ENCODE data around the gene NUP210. TPM values are rescaled to one million over a fixed set of nuclear protein-coding genes. Genes with fewer than 3 reads are reported as not detected.

The NUP210 gene
- total and polyA plus RNA-seq, 2 of the 13 experiments (the other 11 are each of a cell fraction or from before 2014, with no cell fraction given): 31.6 to 35.2 TPM

GRCh38 chr3:13399603-13400002 is 20.5 kb downstream of the NUP210 start:
- no peak for FAIRE-seq
- POLR2A ChIA-PET: no interaction called here
- BruUV-seq (replicated peaks): no TSS peak
- CTCF ChIA-PET (ENCODE audit: low intra/inter-chr PET ratio, low total read pairs): no interaction called here
- in situ Hi-C loops (cut with HindIII; ENCODE audit: extremely low pct_ligation_motif_present, low pct_unique_long_range_greater_than_20kb) (no loop called here), intact Hi-C loops (cut with micrococcal nuclease; ENCODE audit: unreplicated experiment) (no loop called here)
- H2AFZ ChIP-seq (ENCODE audit: low read length): no peak overlapping the region
- H3K79me2 ChIP-seq (ENCODE audit: insufficient read depth, low read length): peaks cover 29% of the 10 kb centered on the region
- H3K4me1 ChIP-seq (ENCODE audit: insufficient read depth, low read length): peaks cover 12% of the 10 kb centered on the region
- H3K4me2 ChIP-seq (ENCODE audit: low read depth, low read length): no peak overlapping the region
- H3K9me3 ChIP-seq (ENCODE audit: low read length): no peaks in the 10 kb centered on the region
- H3K9ac ChIP-seq (ENCODE audit: insufficient read depth, low read depth, low read length): no peak overlapping the region
- TF ChIP-seq TAF15 (IDR thresholded peaks at IDR 0.05; ENCODE audit: low read depth, low read length, poor library complexity, severe bottlenecking) (no peak), ZKSCAN5 (CRISPR knock-in tag; IDR thresholded peaks at IDR 0.05) (no peak), KMT2A (CRISPR knock-in tag; IDR thresholded peaks at IDR 0.05) (no peak), FOXA3 (CRISPR knock-in tag; IDR thresholded peaks at IDR 0.05) (no peak), LRRFIP1 (CRISPR knock-in tag; conservative IDR thresholded peaks at IDR 0.05) (no peak), AKAP8 (CRISPR knock-in tag; IDR thresholded peaks at IDR 0.05) (no peak), KDM2A (CRISPR knock-in tag; IDR thresholded peaks at IDR 0.05; ENCODE audit: borderline replicate concordance, low read depth) (no peak), MEF2D (CRISPR knock-in tag; IDR thresholded peaks at IDR 0.05) (no peak), NR1H2 (CRISPR knock-in tag; IDR thresholded peaks at IDR 0.05; ENCODE audit: borderline replicate concordance, low read depth) (no peak), ZHX1 (CRISPR knock-in tag; IDR thresholded peaks at IDR 0.05; ENCODE audit: low read depth) (no peak), ZNF777 (CRISPR knock-in tag; IDR thresholded peaks at IDR 0.05) (no peak), NFATC3 (CRISPR knock-in tag; IDR thresholded peaks at IDR 0.05) (no peak)
- no peak for ATAC-seq
- no peak for DNase-seq (ENCODE audit: low spot score)
- H3K27ac ChIP-seq (ENCODE audit: extremely low read length, insufficient read depth, low read length): no peak overlapping the region
- no peak overlapping the region for H3K4me3 ChIP-seq (replicated peaks in 1 of 3; ENCODE audit: insufficient read depth in 1 of 3, low read depth in 2 of 3, low read length in 3 of 3)
- H4K20me1 ChIP-seq (ENCODE audit: insufficient read depth, low read length): no peaks in the 10 kb centered on the region
- peaks cover 18 to 35% of the 10 kb centered on the region in 2 experiments; a peak in 4 of 5 replicates for H3K36me3 ChIP-seq (replicated peaks in 1 of 2; ENCODE audit: control insufficient read depth in 1 of 2, insufficient read depth in 2 of 2, low read length in 2 of 2)
- WGBS (ENCODE audit: low lambda C conversion rate): 88% methylated on average over 8 of the region's 12 CpGs
- H3K27me3 ChIP-seq (ENCODE audit: control insufficient read depth in 1 of 2, insufficient read depth in 2 of 2, low read length in 2 of 2): no peaks in the 10 kb centered on the region

All from HepG2 (cell line).